ENCODE measurements around the gene RFLNA. TPM values are rescaled to one million over a fixed set of nuclear protein-coding genes. Genes with fewer than 3 reads are reported as not detected.
"Not testable (repeated sequence)": the region's sequence is repeated elsewhere in the genome, so short reads cannot be mapped to it uniquely, and the experiment has no call there.

RFLNA gene
- total and polyA plus RNA-seq, 12 donors, result 0.13 to 0.49 (median 0.25) TPM; not detected in 6

- Histone ChIP-seq H3K4me1 (peaks cover 0 to 25% (median 17%) of the 10 kb centered on the region in 9 donors), H3K36me3 (no peaks in the 10 kb centered on the region), H3K9me3 (no peaks in the 10 kb centered on the region), H3K4me3 (no peak overlapping the region), H3K27ac (no peak overlapping the region), H3K27me3 (peaks cover 0 to 52% (median 32%) of the 10 kb centered on the region in 7 donors)
- WGBS, 2 donors, result 92 to 93% methylated on average over 10 of the region's 10 CpGs
- intact Hi-C loops (cut with DNase I), result no loop called here
- no peak for DNase-seq
- TF ChIP-seq CTCF (IDR thresholded peaks at IDR 0.05), result no peak
- no peak for ATAC-seq
These were observed 4.0 kb downstream of the RFLNA start for GRCh38 chr12:124298685-124299410.

GRCh38 chr12:124299628-124300388 is 4.9 kb downstream of the RFLNA start:
- Histone ChIP-seq H3K36me3 (no peaks in the 10 kb centered on the region), H3K27me3 (peaks cover 0 to 49% (median 32%) of the 10 kb centered on the region in 7 donors), H3K4me3 (no peak overlapping the region), H3K4me1 (peaks cover 0 to 16% (median 11%) of the 10 kb centered on the region in 9 donors), H3K9me3 (no peaks in the 10 kb centered on the region), H3K27ac (no peak overlapping the region)
- TF ChIP-seq CTCF (IDR thresholded peaks at IDR 0.05), result no peak
- WGBS, 2 donors, result 74 to 83% methylated on average over 9 of the region's 9 CpGs
- DNase-seq, result no peak
- ATAC-seq, result no peak
- intact Hi-C loops (cut with DNase I), result no loop called here

- Histone ChIP-seq H3K4me1 (peaks cover 0 to 12% (median 7%) of the 10 kb centered on the region in 9 donors), H3K27me3 (peaks cover 0 to 44% (median 28%) of the 10 kb centered on the region in 7 donors)
- WGBS, 2 donors, result 96 to 98% methylated on average over 3 of the region's 3 CpGs
- ATAC-seq; DNase-seq; H3K9me3 ChIP-seq; H3K4me3 ChIP-seq; intact Hi-C loops (cut with DNase I); H3K27ac ChIP-seq; H3K36me3 ChIP-seq: not testable (repeated sequence)
These were observed 5.8 kb downstream of the RFLNA start for GRCh38 chr12:124300657-124301056.

GRCh38 chr12:124301084-124301654 is 6.3 kb downstream of the RFLNA start:
- Histone ChIP-seq H3K27ac (no peak overlapping the region), H3K4me1 (peaks cover 0 to 8% (median 2%) of the 10 kb centered on the region in 9 donors), H3K4me3 (no peak overlapping the region), H3K36me3 (no peaks in the 10 kb centered on the region), H3K27me3 (peaks cover 0 to 42% (median 25%) of the 10 kb centered on the region in 7 donors), H3K9me3 (no peaks in the 10 kb centered on the region)
- TF ChIP-seq CTCF (IDR thresholded peaks at IDR 0.05), result no peak
- ATAC-seq (no peak), DNase-seq (no peak)
- intact Hi-C loops (cut with DNase I), result no loop called here
- WGBS, 2 donors, result 86% methylated on average over 14 of the region's 14 CpGs
